CD4-positive, CD25-positive, alpha-beta regulatory T cell (primary cell): ENCODE results near the gene SV2C. TPM values are rescaled to one million over a fixed set of nuclear protein-coding genes. Genes with fewer than 3 reads are reported as not detected.

Source experiments
- ATAC-seq, 2 donors: fragments of 150-1000 bp; cut with Tn5 transposase; one replicate each; pipeline ENCODE4 v1.10.0; 2021; ENCODE audit warnings: low read depth in 2 of 2, moderate number of reproducible peaks in 2 of 2, moderate library complexity in 1 of 2
- DNase-seq, 3 donors: peaks; one replicate each; pipeline versions ENCODE4 v3.0.0 to v3.0.0-alpha.2; 2012 to 2022; ENCODE audit warnings: mixed read lengths in 1 of 3
- H3K27ac ChIP-seq: one replicate; pipeline ENCODE4 v1.7.0; 2013; ENCODE audit warnings: mild to moderate bottlenecking, low read length; ENCODE audit not compliant: insufficient read depth, poor library complexity, severe bottlenecking
- H3K27me3 ChIP-seq: one replicate; pipeline ENCODE4 v1.7.0; 2013; ENCODE audit warnings: low read length; ENCODE audit not compliant: control insufficient read depth, insufficient read depth
- H3K36me3 ChIP-seq: one replicate; pipeline ENCODE4 v1.7.0; 2013; ENCODE audit warnings: mild to moderate bottlenecking, low read length, moderate library complexity; ENCODE audit not compliant: control insufficient read depth, insufficient read depth
- H3K4me1 ChIP-seq: 2 replicates; pipeline ENCODE4 v1.7.0; 2013; ENCODE audit warnings: mild to moderate bottlenecking, low read length; ENCODE audit not compliant: insufficient read depth, control insufficient read depth, poor library complexity, severe bottlenecking
- H3K4me3 ChIP-seq: one replicate; pipeline ENCODE4 v1.7.0; 2013; ENCODE audit warnings: low read depth, mild to moderate bottlenecking, low read length, moderate library complexity
- H3K9me3 ChIP-seq, 2 experiments: 1 replicate in 1 of 2; 2 replicates in 1 of 2; pipeline ENCODE4 v1.7.0; 2013; ENCODE audit warnings: low read length in 2 of 2, mild to moderate bottlenecking in 1 of 2, moderate library complexity in 1 of 2; ENCODE audit not compliant: control insufficient read depth in 2 of 2
- H3K27ac Mint-ChIP-seq, 3 donors: one replicate each; pipeline ENCODE4 v1.8.0; 2020 to 2022; ENCODE audit warnings: mild to moderate bottlenecking in 3 of 3, mixed read lengths in 3 of 3, moderate library complexity in 2 of 3
- H3K27me3 Mint-ChIP-seq: one replicate; pipeline ENCODE4 v1.8.0; 2022; ENCODE audit warnings: mild to moderate bottlenecking, mixed read lengths
- H3K36me3 Mint-ChIP-seq: one replicate; pipeline ENCODE4 v1.8.0; 2020; ENCODE audit warnings: mixed read lengths
- H3K4me1 Mint-ChIP-seq, 4 donors: one replicate each; pipeline ENCODE4 v1.8.0; 2020 to 2022; ENCODE audit warnings: mixed read lengths in 4 of 4, mild to moderate bottlenecking in 1 of 4
- H3K4me3 Mint-ChIP-seq, 4 donors: one replicate each; pipeline ENCODE4 v1.8.0; 2020 to 2022; ENCODE audit warnings: mild to moderate bottlenecking in 4 of 4, mixed read lengths in 4 of 4, moderate library complexity in 3 of 4
- H3K9me3 Mint-ChIP-seq, 7 donors: one replicate each; pipeline ENCODE4 v1.8.0; 2020 to 2022; ENCODE audit warnings: mixed read lengths in 7 of 7, mild to moderate bottlenecking in 3 of 7, moderate library complexity in 2 of 7
- polyA plus RNA-seq, 4 donors: library from polyadenylated mRNA; unstranded; fragments of 300-500 nt; fragmentation: Illumina TruSeq; gene quantifications; one replicate each; pipeline ENCODE4 v1.2.3, GENCODE V29; 2021
- total RNA-seq: library from RNA; stranded (reverse); gene quantifications from one replicate; pipeline ENCODE4 v1.2.3, GENCODE V29; 2022

The SV2C gene
- total and polyA plus RNA-seq, 5 donors from 2014 or later = 0.05 to 0.12 TPM; not detected in 3

DNA sequence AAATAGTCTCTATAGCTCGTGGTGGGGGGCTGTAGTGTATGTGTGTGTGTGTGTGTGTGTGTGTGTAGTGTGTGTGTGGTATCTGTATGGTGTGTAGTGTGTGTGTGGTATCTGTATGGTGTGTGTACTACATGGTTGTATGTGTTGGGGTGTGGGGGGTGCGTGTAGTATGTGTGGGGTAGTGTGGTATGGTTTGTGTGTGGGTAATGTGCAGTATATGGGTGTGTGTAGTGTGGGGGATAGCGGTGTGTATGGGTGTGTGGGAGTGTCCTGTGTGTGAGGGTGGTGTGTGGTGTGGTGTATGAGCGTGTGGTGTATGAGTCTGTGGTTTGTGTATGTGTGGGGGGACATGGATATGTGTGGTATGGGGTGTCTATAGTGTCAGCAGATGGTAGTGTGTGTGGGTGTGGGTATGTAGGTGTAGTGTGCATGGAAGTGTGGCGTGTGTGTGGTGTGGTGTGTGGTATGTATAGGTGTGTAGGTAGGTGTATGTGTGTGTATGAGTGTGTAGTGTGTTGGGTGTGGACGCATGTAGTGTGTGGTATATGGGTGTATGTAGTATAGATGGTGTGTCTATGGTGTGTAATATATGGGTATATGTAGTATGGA, 174.1 kb downstream of the SV2C start:
- no peak overlapping the region for H3K27ac ChIP-seq
- DNase-seq (no peak), ATAC-seq (no peak)
- no peaks in the 10 kb centered on the region for H3K36me3 Mint-ChIP-seq
- no peaks in the 10 kb centered on the region for H3K4me1 ChIP-seq
- no peaks in the 10 kb centered on the region for H3K9me3 ChIP-seq
- H3K9me3 Mint-ChIP-seq = peaks cover 0 to under 1% (median under 1%) of the 10 kb centered on the region in 7 donors
- H3K36me3 ChIP-seq = no peaks in the 10 kb centered on the region
- H3K27ac Mint-ChIP-seq = no peak overlapping the region
- H3K27me3 ChIP-seq = peaks cover 4% of the 10 kb centered on the region
- H3K4me1 Mint-ChIP-seq = peaks cover 4 to 11% (median 6%) of the 10 kb centered on the region in 4 donors
- peaks cover 19% of the 10 kb centered on the region for H3K27me3 Mint-ChIP-seq
- no peak overlapping the region for H3K4me3 Mint-ChIP-seq
- H3K4me3 ChIP-seq = no peak overlapping the region

DNA sequence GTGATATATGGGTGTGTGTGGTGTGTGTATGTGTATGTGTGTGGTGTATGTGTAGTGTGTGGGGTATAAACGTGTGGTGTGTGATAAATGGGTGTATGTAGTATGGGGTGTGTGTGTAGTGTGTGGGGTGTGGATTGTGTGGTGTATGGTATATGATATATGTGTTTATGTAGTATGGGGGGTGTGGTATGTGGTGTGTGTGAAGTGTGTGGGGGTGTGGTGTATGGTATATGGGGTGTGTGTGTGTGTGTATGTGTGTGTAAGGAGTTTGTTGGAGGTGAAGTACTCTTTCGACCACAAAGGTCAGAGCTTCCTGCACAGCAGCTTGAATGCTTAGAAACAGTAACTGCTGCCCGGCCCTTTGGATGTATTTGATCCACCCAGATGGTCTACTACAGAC, 174.7 kb downstream of the SV2C start:
- no peak overlapping the region for H3K27ac Mint-ChIP-seq
- H3K27me3 Mint-ChIP-seq = peaks cover 22% of the 10 kb centered on the region
- peaks cover 4% of the 10 kb centered on the region for H3K36me3 Mint-ChIP-seq
- DNase-seq (peak in 1 of 3 donors; percentile 36), ATAC-seq (no peak)
- H3K4me1 Mint-ChIP-seq = peaks cover 4 to 11% (median 6%) of the 10 kb centered on the region in 4 donors
- Histone ChIP-seq H3K4me1 (no peaks in the 10 kb centered on the region), H3K36me3 (no peaks in the 10 kb centered on the region), H3K27me3 (peaks cover 4% of the 10 kb centered on the region), H3K4me3 (no peak overlapping the region), H3K27ac (no peak overlapping the region), H3K9me3 (no peaks in the 10 kb centered on the region)
- H3K9me3 Mint-ChIP-seq = peaks cover 0 to 6% (median 1%) of the 10 kb centered on the region in 7 donors
- H3K4me3 Mint-ChIP-seq = no peak overlapping the region

DNA sequence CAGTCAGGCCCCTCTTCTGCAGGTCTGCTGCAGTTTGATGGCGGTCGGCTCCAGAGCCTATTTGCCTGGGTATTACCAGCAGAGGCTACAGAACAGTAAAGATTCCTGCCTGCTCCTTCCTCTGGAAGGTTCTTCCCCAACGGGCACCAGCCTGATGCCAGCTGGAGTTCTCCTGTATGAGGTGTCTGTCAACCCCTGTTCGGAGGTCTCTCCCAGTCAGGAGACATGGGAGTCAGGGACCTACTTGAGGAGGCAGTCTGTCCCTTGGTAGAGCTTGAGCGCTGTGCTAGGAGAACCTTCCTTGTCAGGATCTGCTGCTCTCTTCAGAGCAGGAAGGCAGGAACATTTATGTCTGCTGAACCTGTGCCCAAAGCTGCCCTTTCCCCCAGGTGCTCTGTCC, 181.5 kb downstream of the SV2C start:
- peaks cover 0 to 13% (median 2%) of the 10 kb centered on the region in 7 donors for H3K9me3 Mint-ChIP-seq

DNA sequence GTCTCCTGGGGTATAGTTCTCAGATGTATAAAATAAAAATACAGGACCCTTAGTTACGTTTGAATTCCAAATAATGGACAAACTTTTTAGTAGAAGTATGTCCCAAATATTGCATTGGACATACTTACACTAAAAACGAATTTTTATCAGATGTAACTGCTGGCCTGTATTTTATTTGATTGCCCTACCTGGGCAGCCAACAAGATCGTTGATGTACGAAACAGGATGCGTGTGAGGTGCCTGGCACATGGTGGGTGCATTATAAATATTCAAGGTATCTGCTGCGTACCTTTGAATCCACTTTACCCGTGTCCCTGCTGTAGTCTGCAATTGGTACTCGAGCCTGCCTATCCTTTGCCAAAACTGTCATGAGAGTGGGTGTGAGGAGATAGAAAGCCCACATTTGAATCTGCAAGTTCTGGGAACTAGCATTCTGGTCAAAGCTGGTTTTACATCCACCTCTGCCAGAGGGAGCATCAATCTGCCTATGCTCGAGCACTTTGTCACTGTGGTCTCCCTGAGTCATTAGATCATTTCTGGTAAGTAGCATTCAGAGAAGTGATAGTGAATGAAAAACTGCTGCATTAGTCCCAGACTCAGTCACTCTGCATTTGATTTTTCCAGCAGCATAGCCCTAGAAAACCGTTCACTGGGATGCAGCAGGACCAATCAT, 186.2 kb downstream of the SV2C start:
- ATAC-seq (peak in 1 of 2 donors; percentile 58), DNase-seq (peak in 1 of 3 donors; percentile 73)
- Mint-ChIP-seq H3K36me3 (no peaks in the 10 kb centered on the region), H3K27ac (peak overlapping the region in 1 of 3 donors; percentile 2), H3K9me3 (no peaks in the 10 kb centered on the region), H3K27me3 (peaks cover 5% of the 10 kb centered on the region), H3K4me3 (no peak overlapping the region), H3K4me1 (peaks cover 0 to 12% (median 11%) of the 10 kb centered on the region in 4 donors)
- H3K36me3 ChIP-seq = no peaks in the 10 kb centered on the region
- H3K27ac ChIP-seq = no peak overlapping the region
- H3K27me3 ChIP-seq = no peaks in the 10 kb centered on the region
- no peaks in the 10 kb centered on the region for H3K4me1 ChIP-seq
- H3K4me3 ChIP-seq = no peak overlapping the region
- no peaks in the 10 kb centered on the region for H3K9me3 ChIP-seq

More for the DNA sequence above, 181.5 kb downstream of the SV2C start:
- H3K4me1 ChIP-seq = no peaks in the 10 kb centered on the region
- DNase-seq = no peak
- H3K4me3 ChIP-seq = no peak overlapping the region
- no peak overlapping the region for H3K27ac ChIP-seq
- Mint-ChIP-seq H3K4me3 (no peak overlapping the region), H3K4me1 (peaks cover 0 to 5% (median 4%) of the 10 kb centered on the region in 4 donors), H3K27ac (no peak overlapping the region), H3K36me3 (peaks cover 8% of the 10 kb centered on the region), H3K27me3 (peaks cover 10% of the 10 kb centered on the region)
- H3K36me3 ChIP-seq = no peaks in the 10 kb centered on the region
- ATAC-seq = no peak
- H3K27me3 ChIP-seq = no peaks in the 10 kb centered on the region
- H3K9me3 ChIP-seq = no peaks in the 10 kb centered on the region

DNA sequence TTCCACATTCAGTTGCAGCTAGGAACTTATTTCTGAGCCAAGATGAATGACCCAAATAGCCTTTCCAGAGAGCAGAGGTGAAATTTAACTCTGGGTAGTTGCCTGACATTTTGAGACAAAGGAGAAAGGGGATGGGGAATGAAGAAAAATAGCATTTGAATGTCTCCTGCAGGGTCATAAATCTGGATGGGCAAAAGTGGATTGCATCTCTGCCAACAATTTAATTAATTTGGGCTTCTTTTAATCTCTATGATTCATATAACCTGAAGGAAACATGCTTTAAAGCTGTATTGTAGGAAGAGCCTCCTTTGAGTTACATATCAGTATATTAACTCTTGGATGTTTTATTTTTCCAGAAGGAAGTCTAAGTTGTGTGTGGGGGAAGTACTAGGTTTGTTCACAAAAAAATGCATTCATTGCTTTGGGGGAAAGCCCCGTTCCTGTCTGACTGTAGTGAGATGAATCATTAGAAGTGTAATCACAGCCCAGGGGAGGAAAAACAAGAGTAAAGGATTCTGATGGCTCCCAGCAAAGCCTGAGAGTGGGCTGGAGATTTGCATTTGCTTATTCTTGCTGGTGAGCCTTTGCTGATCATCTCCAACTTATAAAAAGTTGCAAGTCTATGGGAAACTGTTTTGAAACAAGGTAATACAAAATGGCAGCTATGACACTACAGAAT, 186.9 kb downstream of the SV2C start:
- no peak for ATAC-seq
- H3K9me3 ChIP-seq = no peaks in the 10 kb centered on the region
- H3K4me3 ChIP-seq = no peak overlapping the region
- H3K36me3 ChIP-seq = no peaks in the 10 kb centered on the region
- H3K27me3 ChIP-seq = no peaks in the 10 kb centered on the region
- peak in 1 of 3 donors; percentile 42 for DNase-seq
- no peaks in the 10 kb centered on the region for H3K4me1 ChIP-seq
- Mint-ChIP-seq H3K36me3 (no peaks in the 10 kb centered on the region), H3K27ac (peak overlapping the region in 1 of 3 donors; percentile 2), H3K4me1 (peaks cover 0 to 12% (median 11%) of the 10 kb centered on the region in 4 donors), H3K27me3 (peaks cover 5% of the 10 kb centered on the region), H3K4me3 (no peak overlapping the region), H3K9me3 (no peaks in the 10 kb centered on the region)
- H3K27ac ChIP-seq = no peak overlapping the region

DNA sequence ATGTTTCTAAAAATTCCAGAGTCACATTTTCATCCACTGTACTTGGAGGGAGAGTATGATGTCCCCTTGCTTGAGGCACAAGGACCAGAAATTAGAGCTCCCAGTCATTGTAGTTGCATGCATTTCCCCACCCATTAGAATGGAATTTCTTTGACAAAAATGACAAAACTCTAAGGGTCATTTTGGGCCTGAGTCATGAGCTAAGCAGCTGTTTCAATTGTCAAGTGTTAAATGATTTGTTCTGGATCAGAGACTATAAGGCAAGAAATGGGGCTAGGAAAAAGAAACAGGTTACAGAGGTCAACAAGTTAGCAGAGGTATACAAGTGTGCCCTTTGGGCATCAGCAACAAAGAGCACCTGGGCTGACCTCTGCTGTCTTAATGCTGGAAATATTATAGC, 188.7 kb downstream of the SV2C start:
- Mint-ChIP-seq H3K9me3 (no peaks in the 10 kb centered on the region), H3K4me3 (no peak overlapping the region), H3K4me1 (peaks cover 0 to 12% (median 10%) of the 10 kb centered on the region in 4 donors), H3K27ac (no peak overlapping the region), H3K27me3 (peaks cover 5% of the 10 kb centered on the region), H3K36me3 (no peaks in the 10 kb centered on the region)
- Histone ChIP-seq H3K27me3 (no peaks in the 10 kb centered on the region), H3K36me3 (no peaks in the 10 kb centered on the region), H3K4me3 (no peak overlapping the region), H3K4me1 (no peaks in the 10 kb centered on the region), H3K9me3 (no peaks in the 10 kb centered on the region), H3K27ac (no peak overlapping the region)
- DNase-seq (no peak), ATAC-seq (no peak)

DNA sequence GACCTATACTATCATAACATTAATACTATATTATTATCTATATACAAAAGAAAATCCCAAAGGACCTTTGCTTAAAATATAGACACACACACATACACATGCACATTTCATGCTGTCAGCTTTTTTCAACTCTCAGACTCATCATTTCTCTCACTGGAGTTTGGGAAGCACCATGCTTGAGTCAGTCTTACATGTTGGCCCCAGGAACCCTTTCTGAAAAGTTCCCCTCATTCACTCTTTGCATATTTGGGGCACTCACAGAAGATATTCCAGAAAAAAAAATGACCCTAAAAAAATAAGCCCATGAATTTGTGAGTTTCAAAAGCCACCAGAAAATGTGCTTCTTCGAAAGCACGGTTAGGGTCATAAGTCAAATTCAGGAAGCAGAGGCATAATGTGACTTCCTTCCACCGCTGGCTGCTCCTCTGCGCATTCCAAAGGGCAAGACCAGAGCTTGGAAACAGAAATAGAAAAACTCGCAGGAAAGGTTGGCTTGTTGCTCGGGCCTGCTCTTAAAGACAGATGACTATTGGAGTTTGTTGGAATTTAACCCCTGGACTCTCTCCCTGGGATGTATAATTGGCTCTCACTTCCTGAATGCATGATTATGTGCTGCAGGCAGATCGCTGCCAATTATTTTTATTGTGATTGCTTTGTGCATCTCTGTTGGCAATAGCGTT, 190.2 kb downstream of the SV2C start:
- Histone ChIP-seq H3K27me3 (no peaks in the 10 kb centered on the region), H3K36me3 (no peaks in the 10 kb centered on the region), H3K27ac (no peak overlapping the region), H3K4me1 (no peaks in the 10 kb centered on the region), H3K4me3 (no peak overlapping the region), H3K9me3 (no peaks in the 10 kb centered on the region)
- no peak overlapping the region for H3K27ac Mint-ChIP-seq
- DNase-seq (no peak), ATAC-seq (no peak)
- peaks cover 0 to 12% (median 10%) of the 10 kb centered on the region in 4 donors for H3K4me1 Mint-ChIP-seq
- no peaks in the 10 kb centered on the region for H3K9me3 Mint-ChIP-seq
- no peak overlapping the region for H3K4me3 Mint-ChIP-seq
- no peaks in the 10 kb centered on the region for H3K27me3 Mint-ChIP-seq
- H3K36me3 Mint-ChIP-seq = no peaks in the 10 kb centered on the region
